NCI-H2196 treated with DMSO at 0.1 percent for 48 hours (cell line): ENCODE measurements around the gene TSPAN18.

ENCODE experiments used
- DNase-seq: peaks from one replicate; lab custom pipeline; 2025; ENCODE audit not compliant: unreplicated experiment; lab: John Stamatoyannopoulos, UW

TSPAN18 gene

GRCh38 chr11:44726283-44727113 is at the start of gene TSPAN18:
TSPAN18 (plus strand) TSS chr11:44726962; CDS start chr11:44906417, 179,455 bp downstream.
- DNase-seq = no peak

- no peak for DNase-seq
These were observed 45.7 kb upstream of the TSPAN18 start for GRCh38 chr11:44680982-44681597.

DNA sequence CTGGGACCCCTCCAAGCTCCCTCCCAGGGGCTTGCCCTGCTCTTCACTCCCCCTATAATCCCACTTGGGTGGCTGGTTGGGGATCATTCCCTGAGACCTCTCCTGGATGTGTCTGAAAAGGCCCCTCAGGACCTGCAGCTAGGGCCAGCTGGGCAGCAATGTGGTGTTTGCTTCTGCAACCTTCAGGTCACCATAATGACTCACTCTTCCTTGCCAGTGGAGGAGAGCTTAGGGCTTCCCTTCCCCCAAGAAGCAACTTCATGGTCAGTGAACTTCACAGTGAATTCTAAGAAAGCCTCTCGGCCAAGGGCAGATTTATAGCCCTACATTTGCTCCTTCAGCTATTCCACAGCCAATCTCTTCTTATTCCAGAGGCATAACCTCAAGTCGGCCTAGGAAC is 45.1 kb upstream of the TSPAN18 start:
- DNase-seq = no peak

DNA sequence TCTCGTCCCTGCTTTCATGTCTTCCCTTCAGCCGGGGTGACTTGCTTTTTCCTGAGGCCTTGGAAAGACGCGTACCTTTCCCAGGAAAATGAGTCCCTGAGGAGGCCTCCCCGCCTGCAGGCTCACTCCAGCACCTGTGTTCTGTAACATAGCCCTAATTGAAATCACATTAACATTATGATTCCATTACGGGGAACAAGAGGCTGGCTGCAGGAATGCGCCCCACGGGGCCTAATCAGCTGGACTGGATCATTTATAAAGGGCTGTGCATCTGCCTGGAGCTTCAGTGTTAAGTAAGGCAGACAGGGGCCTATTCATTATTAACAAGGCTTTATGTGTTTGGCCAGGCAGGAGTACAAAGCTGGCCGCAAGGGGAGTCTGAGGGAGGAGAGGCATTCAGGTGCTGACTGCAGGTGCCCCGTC is 41.9 kb upstream of the TSPAN18 start:
- DNase-seq = no peak

GRCh38 chr11:44687388-44687787 is 39.4 kb upstream of the TSPAN18 start:
- DNase-seq = no peak

DNA sequence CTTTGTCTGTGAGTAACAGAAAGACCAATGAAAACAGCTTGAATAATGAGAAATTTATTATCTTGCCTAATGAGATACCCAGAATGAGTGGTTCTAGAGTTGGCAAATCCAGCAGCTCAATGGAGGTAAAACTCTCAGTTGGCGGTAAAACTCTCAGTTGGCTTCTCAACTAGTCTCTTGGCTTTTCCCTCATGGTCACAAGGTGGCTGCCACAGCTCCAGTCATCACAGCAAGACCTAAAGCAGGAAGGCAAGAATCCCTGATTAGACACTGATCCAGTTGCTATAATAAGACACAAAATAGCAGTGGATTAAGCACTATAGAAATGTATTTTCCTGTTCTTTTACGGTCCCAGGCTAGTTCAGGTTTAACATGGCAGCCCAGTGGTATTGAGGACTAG is 37.5 kb upstream of the TSPAN18 start:
- DNase-seq = no peak

- DNase-seq = no peak
These were observed 36.1 kb upstream of the TSPAN18 start for GRCh38 chr11:44690651-44691050.

GRCh38 chr11:44692460-44692859 is 34.3 kb upstream of the TSPAN18 start:
- DNase-seq = no peak

DNA sequence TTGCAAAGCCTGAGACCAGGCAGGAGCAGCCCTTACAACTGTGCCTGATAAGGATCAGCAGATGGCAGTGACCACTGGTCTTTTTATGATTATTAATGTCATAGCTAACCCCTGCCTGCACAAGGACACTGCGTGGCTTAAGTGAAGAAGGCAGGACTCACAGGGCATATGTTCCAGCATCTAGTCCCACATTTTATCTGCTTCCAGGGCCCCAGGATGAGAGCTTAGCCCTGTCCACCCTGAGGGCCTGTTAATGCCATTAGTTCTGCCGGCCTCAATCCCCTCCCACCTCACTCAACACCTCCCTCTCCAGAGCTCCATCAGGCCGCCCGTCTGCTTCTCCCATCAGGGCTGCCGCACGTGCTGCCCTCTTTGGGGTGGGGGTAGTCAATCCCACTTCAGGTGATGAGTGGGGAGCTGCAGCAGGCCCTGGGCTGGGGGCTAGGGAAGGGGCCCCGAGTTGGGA is 33.1 kb upstream of the TSPAN18 start:
- DNase-seq = no peak

DNA sequence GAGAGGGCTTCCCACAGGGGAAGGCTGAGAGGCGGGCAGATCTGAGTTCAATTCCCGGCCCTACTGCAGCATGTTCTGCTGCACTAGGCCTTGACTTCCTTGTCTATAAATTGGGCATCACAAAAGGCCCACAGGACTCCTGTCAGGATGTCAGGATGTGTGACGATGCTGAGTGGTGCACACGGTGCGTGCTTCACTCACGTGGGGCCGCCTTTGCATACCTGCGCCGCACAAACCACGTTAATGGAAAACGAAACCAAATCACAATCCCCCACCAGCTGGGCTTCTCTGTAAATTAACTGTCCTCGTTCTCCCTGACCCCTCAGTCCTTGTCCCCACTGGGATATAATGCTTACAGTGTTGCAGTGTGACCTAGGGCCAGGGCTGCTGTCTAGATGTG is 32.3 kb upstream of the TSPAN18 start:
- no peak for DNase-seq

DNA sequence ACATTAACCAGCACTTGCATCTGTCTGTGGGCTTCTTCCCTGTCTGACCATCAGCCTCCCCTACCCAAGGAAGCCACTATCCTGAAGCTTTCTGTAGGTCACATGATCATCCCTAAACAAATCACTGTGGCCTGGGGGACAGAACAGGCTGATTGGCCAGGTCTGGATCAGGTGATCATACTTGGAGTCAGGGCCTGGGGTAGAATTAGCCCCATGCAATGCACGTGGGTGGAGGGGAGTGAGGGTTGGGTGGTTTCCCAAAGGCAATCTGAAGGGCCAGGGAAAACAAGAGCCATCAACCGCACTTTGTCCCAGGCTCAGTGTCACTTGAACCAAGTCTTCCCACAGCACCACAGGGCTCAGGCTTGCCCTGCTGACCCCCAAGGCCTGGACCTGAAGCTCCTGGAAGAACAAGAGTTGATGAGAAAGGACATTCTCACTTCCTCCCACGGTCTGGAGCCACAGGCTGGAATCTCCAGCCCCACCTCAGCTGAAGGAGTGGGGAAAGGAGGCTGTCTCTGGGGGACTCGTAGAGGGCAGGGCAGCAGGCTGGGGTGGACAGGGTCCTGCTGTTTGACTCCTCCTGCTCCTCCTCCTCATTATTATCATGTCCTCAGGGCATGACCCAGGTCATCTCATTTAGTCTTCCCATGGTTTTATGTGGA is 31.5 kb upstream of the TSPAN18 start:
- DNase-seq = no peak

DNA sequence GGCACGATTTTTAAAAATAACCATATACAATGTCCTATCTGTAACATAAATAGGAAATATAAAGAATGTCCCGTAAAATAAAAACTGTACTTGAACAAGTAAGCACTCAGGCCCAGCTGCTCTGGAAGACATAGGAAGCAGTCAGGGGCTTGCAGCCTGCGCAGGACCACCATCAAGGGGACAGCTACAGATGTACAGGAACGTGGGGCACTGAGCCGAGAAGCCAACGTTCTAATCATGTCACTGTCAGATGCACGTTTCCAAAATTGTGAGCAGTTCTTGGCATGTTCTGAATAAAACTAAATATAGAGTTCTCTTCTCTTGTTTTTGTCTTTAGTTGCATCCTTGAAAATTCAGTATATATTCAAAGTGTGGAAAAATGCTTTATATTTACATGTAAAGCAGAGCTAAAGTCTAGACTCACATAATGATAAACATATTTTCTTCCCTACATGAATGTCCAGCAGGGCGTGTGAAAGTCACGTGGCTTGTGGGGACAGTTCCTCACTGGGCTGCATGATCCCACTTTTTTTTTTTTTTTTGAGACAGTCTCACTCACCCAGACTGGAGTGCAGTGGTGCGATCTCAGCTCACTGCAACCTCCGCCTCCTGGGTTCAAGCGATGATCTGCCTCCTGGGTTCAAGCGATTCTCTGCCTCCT is 28.4 kb upstream of the TSPAN18 start:
- no peak for DNase-seq

GRCh38 chr11:44699497-44700408 is 27.0 kb upstream of the TSPAN18 start:
- no peak for DNase-seq

- DNase-seq = no peak
These were observed 25.5 kb upstream of the TSPAN18 start for GRCh38 chr11:44701276-44701675.

GRCh38 chr11:44702889-44703288 is 23.9 kb upstream of the TSPAN18 start:
- DNase-seq = no peak

GRCh38 chr11:44707094-44707493 is 19.7 kb upstream of the TSPAN18 start:
- no peak for DNase-seq

- no peak for DNase-seq
These were observed 18.8 kb upstream of the TSPAN18 start for GRCh38 chr11:44708009-44708408.

DNA sequence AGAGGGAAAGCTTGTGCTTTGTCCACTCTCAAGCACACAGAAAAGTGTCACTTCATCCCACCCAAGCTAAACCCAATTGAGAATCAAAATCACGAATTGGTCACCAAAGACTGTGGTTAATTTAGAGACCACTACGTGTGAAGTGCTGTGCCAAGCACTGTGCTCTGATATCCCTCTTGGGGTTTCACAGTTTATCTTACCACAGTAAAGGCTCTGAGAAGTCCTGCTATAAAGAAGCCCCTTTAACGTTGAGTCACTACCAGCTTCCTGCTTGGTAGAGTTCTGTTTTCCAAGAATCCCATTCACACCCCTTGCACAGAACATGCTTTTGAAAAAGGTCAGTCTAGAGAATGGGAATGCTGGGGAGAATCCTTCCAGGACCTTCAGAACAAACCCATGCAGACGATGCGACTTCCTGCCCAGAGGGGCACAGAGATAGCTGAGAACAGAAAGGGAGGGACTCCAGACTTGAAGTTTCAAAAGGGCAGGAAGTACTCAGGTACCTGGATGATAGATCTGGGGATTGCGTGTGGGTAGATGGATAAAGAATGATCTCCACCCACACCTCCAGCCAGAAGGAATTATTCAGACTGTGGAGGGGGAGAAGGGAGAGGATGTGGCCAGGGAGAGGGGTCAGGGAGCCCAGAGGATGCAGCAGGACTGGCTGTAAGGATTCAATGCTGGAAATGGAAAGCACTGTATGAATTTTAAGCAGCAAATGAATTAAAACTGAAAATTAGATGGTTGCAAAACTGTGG is 18.1 kb upstream of the TSPAN18 start:
- no peak for DNase-seq

- DNase-seq = no peak
These were observed 17.5 kb upstream of the TSPAN18 start for GRCh38 chr11:44709281-44709562.

DNA sequence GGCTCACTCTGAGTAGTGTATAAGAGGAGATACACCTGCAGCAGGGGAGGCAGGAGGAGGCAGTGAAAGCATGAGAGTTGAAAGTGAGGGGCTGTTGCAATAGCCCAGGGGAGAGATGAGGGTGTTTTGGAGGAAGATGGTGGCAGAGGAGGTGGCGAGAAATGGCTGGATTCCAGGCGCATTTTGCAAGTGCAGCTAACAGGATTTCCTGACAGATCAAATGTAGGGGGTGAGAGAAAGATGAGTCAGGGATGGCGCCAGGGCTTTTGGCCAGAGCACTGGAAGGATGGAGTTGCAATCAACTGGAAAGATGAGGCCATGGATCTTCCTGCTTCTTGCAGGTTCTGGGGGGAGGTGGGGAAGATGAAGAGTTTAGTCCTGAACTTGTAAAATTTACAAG is 16.8 kb upstream of the TSPAN18 start:
- no peak for DNase-seq
